ENCODE measurements around the gene CAMK4.

Gene CAMK4

DNA sequence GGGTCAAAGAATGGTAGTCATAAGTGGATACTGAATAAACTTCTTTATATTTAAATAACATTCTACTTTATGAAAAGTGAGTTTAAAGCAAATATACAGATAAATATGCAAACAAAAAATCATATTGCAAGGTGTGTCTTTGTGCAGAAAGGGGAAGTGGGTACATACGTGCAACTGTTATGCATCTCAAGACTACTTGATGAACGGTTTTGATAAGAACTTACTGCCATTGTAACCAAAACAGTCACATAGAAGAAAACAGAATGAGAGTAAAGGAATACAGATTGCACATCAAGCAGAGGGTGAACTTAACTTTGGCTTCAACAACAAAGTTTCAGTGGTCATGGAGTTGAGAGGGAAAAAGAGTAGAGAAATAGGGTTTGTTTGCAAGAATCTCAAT, 9.9 kb downstream of the CAMK4 start:
- no peak overlapping the region for H3K4me3 ChIP-seq (ENCODE audit: low read depth, low read length)
- TF ChIP-seq, protein P1, sequence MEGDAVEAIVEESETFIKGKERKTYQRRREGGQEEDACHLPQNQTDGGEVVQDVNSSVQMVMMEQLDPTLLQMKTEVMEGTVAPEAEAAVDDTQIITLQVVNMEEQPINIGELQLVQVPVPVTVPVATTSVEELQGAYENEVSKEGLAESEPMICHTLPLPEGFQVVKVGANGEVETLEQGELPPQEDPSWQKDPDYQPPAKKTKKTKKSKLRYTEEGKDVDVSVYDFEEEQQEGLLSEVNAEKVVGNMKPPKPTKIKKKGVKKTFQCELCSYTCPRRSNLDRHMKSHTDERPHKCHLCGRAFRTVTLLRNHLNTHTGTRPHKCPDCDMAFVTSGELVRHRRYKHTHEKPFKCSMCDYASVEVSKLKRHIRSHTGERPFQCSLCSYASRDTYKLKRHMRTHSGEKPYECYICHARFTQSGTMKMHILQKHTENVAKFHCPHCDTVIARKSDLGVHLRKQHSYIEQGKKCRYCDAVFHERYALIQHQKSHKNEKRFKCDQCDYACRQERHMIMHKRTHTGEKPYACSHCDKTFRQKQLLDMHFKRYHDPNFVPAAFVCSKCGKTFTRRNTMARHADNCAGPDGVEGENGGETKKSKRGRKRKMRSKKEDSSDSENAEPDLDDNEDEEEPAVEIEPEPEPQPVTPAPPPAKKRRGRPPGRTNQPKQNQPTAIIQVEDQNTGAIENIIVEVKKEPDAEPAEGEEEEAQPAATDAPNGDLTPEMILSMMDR (IDR thresholded peaks at IDR 0.05; ENCODE audit: borderline replicate concordance, insufficient read depth, low read depth, low read length), result no peak

DNA sequence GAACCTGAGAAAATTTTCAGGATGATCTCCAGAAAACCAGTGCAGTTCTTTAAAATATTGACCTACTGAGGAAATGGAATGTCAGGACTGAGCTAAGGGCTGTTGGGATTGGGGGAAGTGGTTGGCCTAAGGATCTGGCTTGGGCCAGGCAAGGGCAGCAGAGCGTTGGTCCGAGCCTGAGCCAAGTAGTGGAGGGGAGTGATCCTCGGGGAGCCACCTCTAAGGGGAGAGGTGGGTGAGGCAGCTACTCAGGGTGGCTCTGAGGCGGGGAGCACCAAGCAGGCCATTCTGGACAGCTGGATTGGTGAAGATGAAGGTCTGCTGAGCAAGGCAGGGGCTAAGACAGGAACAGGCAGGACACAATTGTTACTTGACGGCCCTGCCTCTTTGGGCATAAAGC, 11.5 kb downstream of the CAMK4 start:
- TF ChIP-seq, protein P1 (IDR thresholded peaks at IDR 0.05; ENCODE audit: borderline replicate concordance, insufficient read depth, low read depth, low read length), result no peak

DNA sequence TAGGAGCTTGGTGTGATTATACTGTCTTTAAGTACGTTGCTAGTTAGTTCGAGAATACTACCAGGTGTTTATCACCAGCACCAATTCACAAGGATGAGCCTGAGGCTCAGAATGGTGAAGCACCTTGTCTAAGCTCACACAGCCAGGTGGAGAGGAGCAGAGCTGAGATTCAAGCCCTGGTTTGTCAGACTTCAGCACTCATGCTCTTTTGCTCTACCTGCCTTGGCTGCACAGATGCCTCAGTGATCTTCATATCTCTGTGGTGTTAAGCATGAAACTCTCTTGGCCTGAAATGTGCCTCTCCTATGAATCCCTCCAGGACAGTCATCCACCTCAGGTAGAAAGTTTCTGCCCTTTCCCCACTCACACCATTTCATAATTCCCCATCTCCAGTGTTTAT, 12.2 kb downstream of the CAMK4 start:
- no peak overlapping the region for H3K4me3 ChIP-seq (ENCODE audit: low read depth, low read length)
- TF ChIP-seq, protein P1 (IDR thresholded peaks at IDR 0.05; ENCODE audit: borderline replicate concordance, insufficient read depth, low read depth, low read length), result no peak

More for the DNA sequence above, 11.5 kb downstream of the CAMK4 start:
- no peak overlapping the region for H3K4me3 ChIP-seq (ENCODE audit: low read depth, low read length)

DNA sequence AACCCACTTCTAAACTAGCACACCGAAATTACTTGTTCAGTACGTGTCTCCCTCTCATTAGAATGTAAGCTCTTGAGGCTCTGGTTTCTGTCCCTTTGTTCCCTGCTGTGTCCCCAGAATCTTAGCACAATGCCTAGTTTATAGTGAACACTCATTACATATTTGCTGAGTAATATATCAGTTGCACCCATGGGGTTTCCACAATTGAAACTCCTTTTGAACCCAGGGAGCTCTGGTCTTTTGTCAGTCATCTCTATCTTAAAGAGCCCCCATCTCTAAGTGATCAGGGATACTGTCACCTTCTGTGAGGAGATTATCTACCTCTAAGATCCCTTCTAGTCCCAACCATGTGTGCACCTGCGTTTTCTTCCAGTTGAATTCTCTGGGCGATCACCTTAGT, 12.8 kb downstream of the CAMK4 start:
- no peak overlapping the region for H3K4me3 ChIP-seq (ENCODE audit: low read depth, low read length)
- TF ChIP-seq, protein P1 (IDR thresholded peaks at IDR 0.05; ENCODE audit: borderline replicate concordance, insufficient read depth, low read depth, low read length), result no peak

DNA sequence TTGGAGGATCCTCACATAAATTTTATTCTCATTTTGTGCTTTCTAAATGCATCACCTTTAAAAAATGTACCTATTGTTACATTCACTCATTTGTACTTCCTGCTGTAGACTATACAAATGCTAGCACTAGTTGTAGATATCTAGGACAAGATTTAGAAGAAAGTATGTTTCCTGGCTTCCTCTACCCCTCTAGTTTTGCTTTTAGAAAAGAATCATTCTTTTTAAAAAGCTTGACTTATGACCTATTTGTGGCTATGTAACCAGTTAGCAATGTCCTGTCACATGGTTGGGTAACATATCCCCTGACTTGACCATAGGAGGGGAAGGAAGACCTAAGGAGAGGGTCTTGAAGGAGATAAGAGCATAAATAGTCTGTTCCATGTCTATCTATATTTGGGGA, 13.3 kb downstream of the CAMK4 start:
- no peak overlapping the region for H3K4me3 ChIP-seq (ENCODE audit: low read depth, low read length)
- TF ChIP-seq, protein P1 (IDR thresholded peaks at IDR 0.05; ENCODE audit: borderline replicate concordance, insufficient read depth, low read depth, low read length), result no peak

DNA sequence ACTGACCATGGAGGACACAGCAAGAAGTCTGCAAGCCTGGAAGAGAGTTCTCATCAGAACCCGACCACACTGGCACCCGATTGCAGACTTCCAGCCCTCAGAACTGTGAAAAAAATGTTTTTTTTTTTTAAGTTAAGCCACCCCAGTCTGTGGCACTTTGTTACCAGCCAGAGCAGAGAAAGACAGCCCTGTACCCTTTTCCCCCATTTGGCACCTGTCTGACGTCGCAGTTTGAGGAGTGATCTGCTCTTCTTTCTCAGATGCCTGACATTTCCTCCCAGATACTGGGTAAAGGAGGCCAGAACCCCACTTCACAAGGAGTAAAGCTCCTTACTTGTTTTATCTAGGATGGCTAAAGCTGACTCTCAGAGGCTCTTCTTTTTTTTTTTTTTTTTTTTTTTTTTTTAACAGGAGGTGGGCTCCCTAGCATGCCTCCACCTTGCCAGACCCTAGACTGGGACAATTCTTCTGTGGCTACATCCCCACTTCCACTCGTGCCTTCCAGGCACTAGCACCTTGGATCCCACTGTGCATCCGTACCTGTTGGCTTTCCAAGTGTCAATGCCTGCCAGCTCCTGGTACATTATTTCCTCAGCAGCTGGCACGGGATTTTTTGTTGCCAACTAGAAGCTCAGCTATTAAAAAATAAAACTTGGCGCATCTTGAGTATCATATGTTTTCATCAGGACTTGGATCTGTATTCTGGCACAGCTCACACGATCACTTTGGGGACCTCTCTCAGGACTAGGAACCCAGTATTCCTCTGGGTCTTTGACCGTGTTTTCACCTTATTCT, 14.4 kb downstream of the CAMK4 start:
- TF ChIP-seq, protein P1 (IDR thresholded peaks at IDR 0.05; ENCODE audit: borderline replicate concordance, insufficient read depth, low read depth, low read length), result no peak
- no peak overlapping the region for H3K4me3 ChIP-seq (ENCODE audit: low read depth, low read length)

DNA sequence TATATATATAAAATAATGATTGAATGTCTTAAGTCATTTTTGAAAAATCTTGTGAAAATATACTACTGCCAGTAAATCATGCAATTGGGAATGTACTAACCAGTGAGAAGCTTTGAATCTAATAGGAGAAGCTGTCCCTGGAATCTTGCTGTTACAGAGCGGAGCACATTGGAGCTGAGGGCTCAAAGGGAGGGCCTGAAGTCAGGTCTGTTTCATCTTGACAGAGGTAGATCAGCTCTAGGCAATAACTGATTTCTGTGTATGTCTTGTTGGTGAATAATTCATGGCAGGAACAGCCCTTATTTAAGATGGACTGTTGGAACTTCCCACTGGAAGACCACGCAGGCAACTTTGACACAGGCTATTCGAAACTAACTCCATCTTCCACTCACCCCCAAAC, 17.5 kb downstream of the CAMK4 start:
- TF ChIP-seq, protein P1 (IDR thresholded peaks at IDR 0.05; ENCODE audit: borderline replicate concordance, insufficient read depth, low read depth, low read length), result no peak

More for the DNA sequence above, 17.5 kb downstream of the CAMK4 start:
- no peak overlapping the region for H3K4me3 ChIP-seq (ENCODE audit: low read depth, low read length)

All from GM12875 (cell line).